GM15510 (cell line): ENCODE measurements around the gene ZNF10.

Source experiments
- POLR2A ChIP-seq: IDR thresholded peaks from 3 replicates; pipeline ENCODE4 v1.6.1; 2011; ENCODE audit warnings: borderline replicate concordance; ENCODE audit not compliant: insufficient read length; ENCODE audit errors: extremely low read depth

Gene ZNF10

DNA sequence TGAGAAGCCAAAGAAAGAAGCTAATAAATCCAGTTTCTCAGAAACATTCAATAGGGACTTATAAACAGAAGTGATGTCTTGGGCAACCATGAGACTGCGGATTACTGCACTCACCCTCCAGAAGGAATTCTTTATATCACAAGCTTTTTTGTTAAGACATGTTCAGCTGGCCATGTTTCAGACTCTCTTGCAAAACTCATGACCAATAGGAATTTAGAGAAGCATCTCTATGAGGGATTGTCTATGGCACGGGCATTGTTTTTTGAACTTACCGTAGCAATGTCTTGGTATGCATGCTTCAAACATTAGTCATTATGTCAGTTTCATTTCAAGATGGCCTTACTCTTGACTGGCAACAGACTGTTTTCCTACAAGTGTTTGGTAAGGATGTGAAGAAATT lies 35.3 kb downstream of the ZNF10 start:
- TF ChIP-seq POLR2A, result no peak

DNA sequence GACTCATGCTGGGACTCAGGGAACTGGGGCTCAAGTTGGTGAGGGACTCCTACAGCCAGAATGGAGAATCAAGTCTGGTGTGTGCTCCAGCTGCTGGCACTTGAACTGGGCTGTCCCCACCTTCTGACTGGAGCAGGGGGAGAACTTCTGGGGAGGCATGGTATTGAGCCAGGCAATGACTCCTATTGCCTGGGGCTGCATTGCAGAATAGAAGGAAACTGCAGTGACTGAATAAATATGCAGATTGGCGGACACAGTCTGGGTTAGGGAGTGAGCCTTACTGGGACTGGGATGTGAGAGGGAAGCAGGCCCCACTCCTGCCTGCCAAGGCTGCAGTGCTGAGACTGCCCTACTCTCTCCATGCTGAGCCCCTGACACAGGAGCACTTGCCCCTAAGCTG lies 42.1 kb downstream of the ZNF10 start:
- TF ChIP-seq POLR2A, result no peak

DNA sequence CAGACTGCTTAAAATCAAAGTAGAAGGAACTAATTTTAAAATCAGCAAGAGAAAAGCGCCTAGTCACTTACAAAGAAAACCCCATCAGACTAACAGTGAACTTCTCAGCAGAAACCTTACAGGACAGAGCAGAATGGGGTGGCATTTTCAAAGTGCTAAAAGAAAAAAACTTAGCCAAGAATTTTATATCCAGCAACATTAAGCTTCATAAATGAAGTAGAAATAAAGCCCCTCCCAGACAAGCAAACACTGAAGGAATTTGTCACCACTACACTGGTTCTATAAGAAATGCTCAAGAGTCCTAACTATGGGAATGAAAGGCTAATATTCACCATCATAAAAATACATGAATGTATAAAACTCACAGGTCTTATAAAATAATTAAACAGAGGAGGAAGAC lies 44.5 kb downstream of the ZNF10 start:
- no peak for TF ChIP-seq POLR2A

- no peak for TF ChIP-seq POLR2A
These were observed 50.2 kb downstream of the ZNF10 start for GRCh38 chr12:133180669-133181068.

- peak; percentile 72 for TF ChIP-seq POLR2A
These were observed 51.0 kb downstream of the ZNF10 start, which contains the start of gene ZNF268 for GRCh38 chr12:133181238-133181959. ZNF268 (plus strand) TSS chr12:133181495; CDS start chr12:133181998, 503 bp downstream.

DNA sequence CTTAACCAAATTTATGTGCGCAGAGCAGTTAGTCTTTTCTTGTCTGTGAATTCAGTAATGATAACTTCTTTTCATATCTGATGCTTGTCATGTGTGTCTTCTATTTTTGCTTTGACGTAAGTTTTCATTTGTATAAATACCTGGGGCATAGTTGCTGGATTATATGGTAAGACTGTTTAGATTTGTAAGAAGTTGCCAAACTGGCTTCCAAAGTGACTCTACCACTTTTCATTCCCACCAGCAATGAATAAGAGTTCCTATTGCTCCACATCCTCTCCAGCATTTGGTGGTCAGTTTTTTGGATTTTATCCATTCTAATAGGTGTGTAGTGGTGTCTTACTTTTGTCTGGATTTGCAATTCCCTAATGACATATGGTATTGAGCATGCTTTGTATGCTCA lies 59.7 kb downstream of the ZNF10 start:
- no peak for TF ChIP-seq POLR2A

GRCh38 chr12:133192847-133193246 lies 62.4 kb downstream of the ZNF10 start:
- no peak for TF ChIP-seq POLR2A

DNA sequence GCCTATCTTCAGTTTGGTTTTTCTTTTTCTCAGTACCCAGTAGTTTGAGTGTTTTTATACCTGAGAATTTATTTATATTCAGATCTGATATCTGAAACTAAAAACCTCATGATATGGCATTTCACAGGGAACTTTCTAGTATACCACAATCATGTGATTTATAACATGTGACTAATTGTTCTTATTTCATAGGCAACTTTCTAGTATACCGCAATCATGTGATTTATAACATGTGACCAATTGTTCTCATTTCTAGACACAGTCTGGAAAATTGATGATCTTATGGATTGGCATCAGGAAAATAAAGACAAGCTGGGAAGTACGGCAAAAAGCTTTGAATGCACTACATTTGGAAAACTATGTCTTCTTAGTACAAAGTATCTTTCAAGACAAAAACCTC lies 71.5 kb downstream of the ZNF10 start:
- TF ChIP-seq POLR2A, result no peak

DNA sequence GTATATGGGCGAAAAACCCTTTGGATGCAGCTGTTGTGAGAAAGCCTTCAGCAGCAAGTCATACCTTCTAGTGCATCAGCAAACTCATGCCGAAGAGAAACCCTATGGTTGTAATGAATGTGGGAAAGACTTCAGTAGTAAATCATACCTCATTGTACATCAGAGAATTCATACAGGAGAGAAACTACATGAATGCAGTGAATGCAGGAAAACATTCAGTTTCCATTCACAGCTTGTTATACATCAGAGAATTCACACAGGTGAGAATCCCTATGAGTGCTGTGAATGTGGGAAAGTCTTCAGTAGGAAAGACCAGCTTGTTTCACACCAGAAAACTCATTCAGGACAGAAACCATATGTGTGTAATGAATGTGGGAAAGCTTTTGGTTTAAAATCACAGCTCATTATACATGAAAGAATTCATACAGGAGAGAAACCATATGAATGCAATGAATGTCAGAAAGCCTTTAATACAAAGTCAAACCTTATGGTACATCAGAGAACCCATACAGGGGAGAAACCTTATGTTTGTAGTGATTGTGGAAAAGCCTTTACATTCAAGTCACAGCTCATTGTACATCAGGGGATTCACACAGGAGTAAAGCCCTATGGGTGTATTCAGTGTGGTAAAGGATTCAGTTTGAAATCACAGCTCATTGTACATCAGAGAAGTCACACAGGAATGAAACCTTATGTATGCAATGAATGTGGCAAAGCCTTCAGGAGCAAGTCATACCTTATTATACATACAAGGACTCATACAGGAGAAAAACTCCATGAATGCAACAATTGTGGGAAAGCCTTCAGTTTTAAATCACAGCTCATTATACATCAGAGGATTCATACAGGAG lies 72.3 kb downstream of the ZNF10 start:
- no peak for TF ChIP-seq POLR2A

DNA sequence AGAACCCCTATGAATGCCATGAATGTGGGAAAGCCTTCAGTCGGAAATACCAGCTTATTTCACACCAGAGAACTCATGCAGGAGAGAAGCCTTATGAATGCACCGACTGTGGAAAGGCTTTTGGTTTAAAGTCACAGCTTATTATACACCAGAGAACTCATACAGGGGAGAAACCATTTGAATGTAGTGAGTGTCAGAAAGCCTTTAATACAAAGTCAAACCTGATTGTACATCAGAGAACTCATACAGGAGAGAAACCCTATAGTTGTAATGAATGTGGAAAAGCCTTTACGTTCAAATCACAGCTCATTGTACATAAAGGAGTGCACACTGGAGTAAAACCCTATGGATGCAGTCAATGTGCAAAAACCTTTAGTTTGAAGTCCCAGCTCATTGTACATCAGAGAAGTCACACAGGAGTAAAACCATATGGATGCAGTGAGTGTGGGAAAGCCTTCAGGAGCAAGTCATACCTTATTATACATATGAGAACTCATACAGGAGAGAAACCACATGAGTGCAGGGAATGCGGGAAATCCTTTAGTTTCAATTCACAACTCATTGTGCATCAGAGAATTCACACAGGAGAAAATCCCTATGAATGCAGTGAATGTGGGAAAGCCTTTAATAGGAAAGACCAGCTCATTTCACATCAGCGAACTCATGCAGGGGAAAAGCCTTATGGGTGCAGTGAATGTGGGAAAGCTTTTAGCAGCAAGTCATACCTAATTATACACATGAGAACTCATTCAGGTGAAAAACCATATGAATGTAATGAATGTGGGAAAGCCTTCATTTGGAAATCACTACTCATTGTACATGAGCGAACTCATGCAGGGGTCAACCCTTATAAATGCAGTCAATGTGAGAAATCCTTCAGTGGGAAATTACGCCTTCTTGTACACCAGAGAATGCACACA lies 73.2 kb downstream of the ZNF10 start:
- no peak for TF ChIP-seq POLR2A

GRCh38 chr12:133204264-133204603 lies 73.8 kb downstream of the ZNF10 start:
- no peak for TF ChIP-seq POLR2A

- no peak for TF ChIP-seq POLR2A
These were observed 76.0 kb downstream of the ZNF10 start for GRCh38 chr12:133206390-133206789.
